Measurements from ENCODE around the gene IL18RAP.

The IL18RAP gene

GRCh38 chr2:102473631-102474030 is 50.7 kb downstream of the IL18RAP start:
- no peaks in the 10 kb centered on the region for H3K36me3 ChIP-seq (ENCODE audit: control insufficient read depth in 5 of 5, insufficient read depth in 5 of 5, low read length in 5 of 5)
- no peak overlapping the region for H3K9ac ChIP-seq (ENCODE audit: low read length in 5 of 5)
- peaks cover 0 to 12% (median 6%) of the 10 kb centered on the region in 5 donors for H3K9me3 ChIP-seq (ENCODE audit: control insufficient read depth in 5 of 5, low read length in 5 of 5)
- H3K27ac ChIP-seq (ENCODE audit: low read depth, low read length) = no peak overlapping the region
- peaks cover 0 to 7% (median 0%) of the 10 kb centered on the region in 5 donors for H3K27me3 ChIP-seq (ENCODE audit: control insufficient read depth in 5 of 5, insufficient read depth in 4 of 5, low read length in 5 of 5)
- H3K4me1 ChIP-seq (ENCODE audit: control insufficient read depth in 5 of 5, insufficient read depth in 5 of 5, low read length in 5 of 5) = no peaks in the 10 kb centered on the region
- no peak overlapping the region for H3K4me3 ChIP-seq (ENCODE audit: low read depth in 1 of 5, low read length in 5 of 5)

DNA sequence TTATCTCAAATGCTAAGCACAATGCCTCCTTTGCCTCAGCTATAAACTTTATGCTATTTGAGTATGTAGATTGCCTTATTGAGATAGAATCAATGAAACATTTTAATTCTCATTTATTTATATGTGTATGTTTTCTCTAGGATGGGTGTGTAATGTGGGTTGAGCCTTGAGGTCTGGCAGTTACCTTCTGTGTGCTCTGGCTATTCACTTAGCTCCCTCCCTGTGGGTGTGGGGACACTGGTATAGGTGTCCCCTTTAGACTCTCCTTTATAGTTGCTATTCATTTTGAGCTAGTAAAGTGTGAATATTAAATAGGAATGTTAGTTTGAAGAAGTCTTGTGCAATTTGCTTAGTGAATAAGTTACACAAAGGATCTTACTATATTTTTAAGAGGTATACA is 51.8 kb downstream of the IL18RAP start:
- no peaks in the 10 kb centered on the region for H3K36me3 ChIP-seq (ENCODE audit: control insufficient read depth in 5 of 5, insufficient read depth in 5 of 5, low read length in 5 of 5)
- peaks cover 0 to 9% (median 6%) of the 10 kb centered on the region in 5 donors for H3K9me3 ChIP-seq (ENCODE audit: control insufficient read depth in 5 of 5, low read length in 5 of 5)
- no peaks in the 10 kb centered on the region for H3K4me1 ChIP-seq (ENCODE audit: control insufficient read depth in 5 of 5, insufficient read depth in 5 of 5, low read length in 5 of 5)
- no peak overlapping the region for H3K9ac ChIP-seq (ENCODE audit: low read length in 5 of 5)
- peaks cover 0 to 7% (median 4%) of the 10 kb centered on the region in 5 donors for H3K27me3 ChIP-seq (ENCODE audit: control insufficient read depth in 5 of 5, insufficient read depth in 4 of 5, low read length in 5 of 5)
- H3K27ac ChIP-seq (ENCODE audit: low read depth, low read length) = no peak overlapping the region
- H3K4me3 ChIP-seq (ENCODE audit: low read depth in 1 of 5, low read length in 5 of 5) = no peak overlapping the region

- H3K36me3 ChIP-seq (ENCODE audit: control insufficient read depth in 5 of 5, insufficient read depth in 5 of 5, low read length in 5 of 5) = no peaks in the 10 kb centered on the region
- no peak overlapping the region for H3K4me3 ChIP-seq (ENCODE audit: low read depth in 1 of 5, low read length in 5 of 5)
- H3K27me3 ChIP-seq (ENCODE audit: control insufficient read depth in 5 of 5, insufficient read depth in 4 of 5, low read length in 5 of 5) = peaks cover 0 to 4% (median 0%) of the 10 kb centered on the region in 5 donors
- H3K4me1 ChIP-seq (ENCODE audit: control insufficient read depth in 5 of 5, insufficient read depth in 5 of 5, low read length in 5 of 5) = no peaks in the 10 kb centered on the region
- H3K9ac ChIP-seq (ENCODE audit: low read length in 5 of 5) = no peak overlapping the region
- no peaks in the 10 kb centered on the region for H3K9me3 ChIP-seq (ENCODE audit: control insufficient read depth in 5 of 5, low read length in 5 of 5)
- no peak overlapping the region for H3K27ac ChIP-seq (ENCODE audit: low read depth, low read length)
Measured at GRCh38 chr2:102478686-102479470, 55.9 kb downstream of the IL18RAP start.

DNA sequence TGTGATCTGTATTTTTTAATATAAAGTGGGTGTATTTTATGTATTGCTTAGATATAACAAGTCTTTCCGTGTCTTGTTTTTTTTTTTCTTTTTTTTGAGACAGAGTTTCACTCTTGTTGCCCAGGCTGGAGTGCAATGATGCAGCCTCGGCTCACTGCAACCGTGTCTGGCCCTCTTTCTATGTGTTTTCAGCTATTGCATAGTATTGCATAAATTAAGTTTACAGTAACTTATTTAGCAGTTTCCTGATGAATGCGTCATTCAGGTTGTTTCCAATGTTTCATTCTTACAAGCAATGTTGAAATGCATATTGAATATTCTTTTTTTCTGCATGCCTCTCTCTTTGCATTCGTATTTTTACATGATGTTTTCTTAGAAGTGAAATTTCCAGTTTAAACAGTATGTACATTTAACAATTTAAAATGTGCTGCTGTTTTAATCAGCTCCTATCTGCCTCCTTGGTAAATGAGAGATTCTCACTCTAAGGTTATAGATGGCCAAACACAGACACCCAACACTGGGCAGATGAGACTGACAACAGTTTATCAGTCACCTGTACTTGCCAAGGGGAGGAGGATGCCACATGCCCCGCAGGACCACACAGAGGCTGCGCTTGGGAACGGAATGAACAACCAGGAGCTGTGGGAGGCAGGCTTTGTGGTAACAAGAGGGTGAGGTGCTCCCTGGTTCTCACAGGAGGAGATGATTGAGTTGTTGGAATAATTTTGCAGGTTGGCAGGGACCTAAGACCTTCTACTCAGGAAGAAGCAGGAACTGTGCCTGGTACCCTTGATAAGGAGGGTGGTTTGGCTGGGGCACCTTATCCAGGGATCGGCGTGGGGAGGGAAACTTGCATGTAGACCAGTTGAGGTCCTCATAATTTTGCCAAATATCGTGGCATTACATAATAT is 57.6 kb downstream of the IL18RAP start:
- H3K9ac ChIP-seq (ENCODE audit: low read length in 5 of 5) = no peak overlapping the region

DNA sequence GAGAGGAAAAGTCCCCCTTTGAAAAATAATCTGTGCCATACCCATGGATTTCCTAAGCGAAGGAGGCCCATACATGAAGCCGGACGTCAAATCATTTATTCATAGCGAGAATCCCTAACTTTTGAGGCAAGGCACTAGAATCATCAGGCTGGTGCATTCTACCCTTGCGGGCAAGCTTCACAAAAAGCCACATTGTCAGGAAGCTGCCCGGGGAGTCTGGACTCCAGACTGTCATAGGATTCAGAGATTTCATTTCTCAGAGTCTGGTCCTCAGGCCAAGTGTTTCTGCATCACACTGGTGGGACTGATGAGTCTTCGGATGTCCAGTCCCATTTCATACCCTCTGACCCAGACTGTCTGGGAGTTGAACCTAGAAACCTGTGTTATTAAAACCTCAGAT is 59.0 kb downstream of the IL18RAP start:
- H3K27ac ChIP-seq (ENCODE audit: low read depth, low read length) = no peak overlapping the region
- H3K9me3 ChIP-seq (ENCODE audit: control insufficient read depth in 5 of 5, low read length in 5 of 5) = no peaks in the 10 kb centered on the region
- no peak overlapping the region for H3K9ac ChIP-seq (ENCODE audit: low read length in 5 of 5)
- no peak overlapping the region for H3K4me3 ChIP-seq (ENCODE audit: low read depth in 1 of 5, low read length in 5 of 5)
- H3K4me1 ChIP-seq (ENCODE audit: control insufficient read depth in 5 of 5, insufficient read depth in 5 of 5, low read length in 5 of 5) = peaks cover 0 to 5% (median 2%) of the 10 kb centered on the region in 5 donors
- H3K36me3 ChIP-seq (ENCODE audit: control insufficient read depth in 5 of 5, insufficient read depth in 5 of 5, low read length in 5 of 5) = no peaks in the 10 kb centered on the region
- H3K27me3 ChIP-seq (ENCODE audit: control insufficient read depth in 5 of 5, insufficient read depth in 4 of 5, low read length in 5 of 5) = peaks cover 0 to 4% (median 4%) of the 10 kb centered on the region in 5 donors

More for the DNA sequence above, 57.6 kb downstream of the IL18RAP start:
- H3K27me3 ChIP-seq (ENCODE audit: control insufficient read depth in 5 of 5, insufficient read depth in 4 of 5, low read length in 5 of 5) = peaks cover 0 to 4% (median 0%) of the 10 kb centered on the region in 5 donors
- no peaks in the 10 kb centered on the region for H3K9me3 ChIP-seq (ENCODE audit: control insufficient read depth in 5 of 5, low read length in 5 of 5)
- H3K27ac ChIP-seq (ENCODE audit: low read depth, low read length) = no peak overlapping the region
- H3K36me3 ChIP-seq (ENCODE audit: control insufficient read depth in 5 of 5, insufficient read depth in 5 of 5, low read length in 5 of 5) = no peaks in the 10 kb centered on the region
- H3K4me3 ChIP-seq (ENCODE audit: low read depth in 1 of 5, low read length in 5 of 5) = no peak overlapping the region
- H3K4me1 ChIP-seq (ENCODE audit: control insufficient read depth in 5 of 5, insufficient read depth in 5 of 5, low read length in 5 of 5) = peaks cover 0 to 5% (median 1%) of the 10 kb centered on the region in 5 donors

DNA sequence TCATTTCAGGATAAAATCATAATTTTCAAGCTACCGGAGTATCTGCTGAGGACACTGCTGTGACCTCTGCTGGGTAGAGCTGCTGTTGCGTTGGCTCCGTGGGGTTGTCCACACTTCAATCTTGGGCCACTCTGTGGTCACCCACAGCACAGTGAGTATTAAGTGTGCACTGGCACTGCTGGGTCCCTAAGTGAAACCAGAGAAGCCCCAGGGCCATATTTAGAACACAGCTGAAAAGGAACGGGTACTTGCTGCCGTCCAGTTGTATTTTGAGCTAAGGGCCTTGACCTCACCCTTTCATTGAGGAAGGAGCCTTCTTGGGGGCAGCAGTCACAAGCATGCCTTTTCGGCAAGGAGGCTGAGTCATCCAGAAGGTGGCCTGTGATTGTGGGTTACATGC is 60.1 kb downstream of the IL18RAP start:
- H3K4me3 ChIP-seq (ENCODE audit: low read depth in 1 of 5, low read length in 5 of 5) = no peak overlapping the region
- peaks cover 0 to 6% (median 4%) of the 10 kb centered on the region in 5 donors for H3K27me3 ChIP-seq (ENCODE audit: control insufficient read depth in 5 of 5, insufficient read depth in 4 of 5, low read length in 5 of 5)
- no peaks in the 10 kb centered on the region for H3K36me3 ChIP-seq (ENCODE audit: control insufficient read depth in 5 of 5, insufficient read depth in 5 of 5, low read length in 5 of 5)
- H3K27ac ChIP-seq (ENCODE audit: low read depth, low read length) = no peak overlapping the region
- H3K4me1 ChIP-seq (ENCODE audit: control insufficient read depth in 5 of 5, insufficient read depth in 5 of 5, low read length in 5 of 5) = peaks cover 0 to 7% (median 3%) of the 10 kb centered on the region in 5 donors
- no peaks in the 10 kb centered on the region for H3K9me3 ChIP-seq (ENCODE audit: control insufficient read depth in 5 of 5, low read length in 5 of 5)
- no peak overlapping the region for H3K9ac ChIP-seq (ENCODE audit: low read length in 5 of 5)

GRCh38 chr2:102484310-102485061 is 61.5 kb downstream of the IL18RAP start:
- H3K36me3 ChIP-seq (ENCODE audit: control insufficient read depth in 5 of 5, insufficient read depth in 5 of 5, low read length in 5 of 5) = no peaks in the 10 kb centered on the region
- H3K4me3 ChIP-seq (ENCODE audit: low read depth in 1 of 5, low read length in 5 of 5) = no peak overlapping the region
- H3K9me3 ChIP-seq (ENCODE audit: control insufficient read depth in 5 of 5, low read length in 5 of 5) = no peaks in the 10 kb centered on the region
- H3K27ac ChIP-seq (ENCODE audit: low read depth, low read length) = no peak overlapping the region
- peaks cover 0 to 4% (median 2%) of the 10 kb centered on the region in 5 donors for H3K27me3 ChIP-seq (ENCODE audit: control insufficient read depth in 5 of 5, insufficient read depth in 4 of 5, low read length in 5 of 5)
- H3K4me1 ChIP-seq (ENCODE audit: control insufficient read depth in 5 of 5, insufficient read depth in 5 of 5, low read length in 5 of 5) = peaks cover 0 to 9% (median 3%) of the 10 kb centered on the region in 5 donors
- H3K9ac ChIP-seq (ENCODE audit: low read length in 5 of 5) = no peak overlapping the region

DNA sequence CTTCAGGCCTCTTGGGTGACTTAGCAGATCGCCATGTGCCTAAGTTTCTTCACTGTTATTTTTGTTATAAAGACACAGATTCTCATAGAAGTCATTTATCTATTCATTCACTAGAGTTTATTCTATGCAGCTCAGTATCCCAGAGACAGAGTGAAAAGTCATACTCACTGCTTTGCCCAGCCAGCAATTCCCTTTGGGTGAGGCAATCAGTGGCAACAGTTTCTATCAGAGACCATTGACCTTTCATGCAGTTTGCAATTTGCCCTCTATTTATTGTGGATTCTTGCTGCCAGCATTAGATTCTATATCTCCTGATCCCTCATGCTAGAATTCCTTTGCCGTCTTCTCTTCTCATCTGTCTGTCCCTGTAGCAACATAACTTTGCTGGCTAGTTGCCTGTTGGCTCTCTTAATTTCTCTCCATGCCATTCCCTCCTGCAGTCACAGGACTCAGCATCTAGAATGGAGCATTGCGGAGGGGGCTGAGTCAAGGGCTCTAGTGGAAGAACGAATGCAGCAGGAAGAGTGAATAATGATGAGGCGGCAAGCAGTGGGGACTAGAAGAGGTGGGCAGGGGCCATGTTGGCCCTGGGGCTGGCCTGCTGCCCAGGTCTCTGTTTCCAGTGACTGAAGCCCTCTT is 62.3 kb downstream of the IL18RAP start:
- Histone ChIP-seq H3K4me1 (ENCODE audit: control insufficient read depth in 5 of 5, insufficient read depth in 5 of 5, low read length in 5 of 5) (peaks cover 0 to 9% (median 3%) of the 10 kb centered on the region in 5 donors), H3K36me3 (ENCODE audit: control insufficient read depth in 5 of 5, insufficient read depth in 5 of 5, low read length in 5 of 5) (no peaks in the 10 kb centered on the region), H3K27ac (ENCODE audit: low read depth, low read length) (no peak overlapping the region), H3K27me3 (ENCODE audit: control insufficient read depth in 5 of 5, insufficient read depth in 4 of 5, low read length in 5 of 5) (peaks cover 0 to 4% (median 2%) of the 10 kb centered on the region in 5 donors), H3K4me3 (ENCODE audit: low read depth in 1 of 5, low read length in 5 of 5) (no peak overlapping the region), H3K9ac (ENCODE audit: low read length in 5 of 5) (no peak overlapping the region), H3K9me3 (ENCODE audit: control insufficient read depth in 5 of 5, low read length in 5 of 5) (peaks cover 0 to 1% (median 0%) of the 10 kb centered on the region in 5 donors)

GRCh38 chr2:102486941-102487702 is 64.2 kb downstream of the IL18RAP start:
- Histone ChIP-seq H3K9me3 (ENCODE audit: control insufficient read depth in 5 of 5, low read length in 5 of 5) (peaks cover 0 to 5% (median 0%) of the 10 kb centered on the region in 5 donors), H3K4me3 (ENCODE audit: low read depth in 1 of 5, low read length in 5 of 5) (no peak overlapping the region), H3K9ac (ENCODE audit: low read length in 5 of 5) (no peak overlapping the region), H3K27ac (ENCODE audit: low read depth, low read length) (no peak overlapping the region), H3K36me3 (ENCODE audit: control insufficient read depth in 5 of 5, insufficient read depth in 5 of 5, low read length in 5 of 5) (no peaks in the 10 kb centered on the region), H3K27me3 (ENCODE audit: control insufficient read depth in 5 of 5, insufficient read depth in 4 of 5, low read length in 5 of 5) (peaks cover 0 to 4% (median 2%) of the 10 kb centered on the region in 5 donors), H3K4me1 (ENCODE audit: control insufficient read depth in 5 of 5, insufficient read depth in 5 of 5, low read length in 5 of 5) (peaks cover 0 to 9% (median 3%) of the 10 kb centered on the region in 5 donors)

Measured in subcutaneous abdominal adipose tissue (tissue), 5 donors.